SH-SY5Y (cell line): ENCODE measurements around the gene TREM1.

ENCODE experiments used
- GATA2 ChIP-seq: IDR thresholded peaks from 2 replicates; pipeline ENCODE4 v1.6.1; 2011; ENCODE audit warnings: mild to moderate bottlenecking, low read depth, low read length
- GATA3 ChIP-seq: IDR thresholded peaks from 2 replicates; pipeline ENCODE4 v1.6.1; 2011; ENCODE audit warnings: low read depth, mild to moderate bottlenecking, low read length, moderate library complexity

DNA sequence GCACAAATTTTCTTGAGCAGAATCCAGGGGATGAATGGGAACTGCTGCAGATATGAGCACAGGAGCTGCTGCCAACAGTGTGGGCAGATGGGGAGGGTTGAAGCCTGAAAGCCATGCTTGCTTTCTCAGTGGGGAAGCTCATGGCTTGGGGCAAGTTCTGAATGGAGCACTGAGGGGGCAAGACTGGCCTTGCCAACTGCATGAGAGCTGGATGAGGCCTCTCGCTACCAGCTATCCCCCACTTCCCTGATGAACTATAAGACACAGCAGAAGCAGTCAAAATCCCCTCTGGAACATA, 28.3 kb downstream of the TREM1 start:
- TF ChIP-seq GATA2, result no peak
- no peak for TF ChIP-seq GATA3
